ENCODE measurements around the gene SLCO4A1. TPM values are rescaled to one million over a fixed set of nuclear protein-coding genes. Genes with fewer than 3 reads are reported as not detected.

The SLCO4A1 gene
- total and polyA plus RNA-seq, 12 donors: 0.39 to 27.0 (median 4.9) TPM

DNA sequence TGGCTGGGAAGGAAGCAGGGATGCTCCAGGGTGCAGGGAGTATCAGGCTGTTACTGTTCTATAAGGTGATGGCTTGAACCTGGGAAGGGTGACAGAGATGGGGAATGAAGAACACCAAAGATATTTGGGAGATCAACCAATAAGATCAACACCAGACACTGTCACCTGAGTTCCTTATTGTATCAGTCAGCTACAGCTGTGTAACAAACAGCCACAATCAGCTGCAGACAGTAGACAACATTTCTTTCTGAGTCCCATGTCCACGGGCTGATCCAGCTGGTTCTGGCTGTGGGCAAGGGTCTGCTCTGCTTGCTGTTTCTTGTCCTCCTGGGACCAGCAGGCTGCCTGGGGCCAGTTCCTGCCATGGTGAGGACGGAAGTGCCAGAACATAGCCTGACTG, 31.3 kb upstream of the SLCO4A1 start:
- Histone ChIP-seq H3K4me1 (replicated peaks in 1 of 2) (no peaks in the 10 kb centered on the region), H3K36me3 (replicated peaks in 1 of 2) (no peaks in the 10 kb centered on the region), H3K9me3 (replicated peaks in 1 of 3) (no peaks in the 10 kb centered on the region), H3K4me3 (no peak overlapping the region), H3K27ac (no peak overlapping the region), H3K27me3 (no peaks in the 10 kb centered on the region)
- intact Hi-C loops (cut with DNase I): loop anchor here (5.0 to 10.0 kb wide), 2 partner anchors 184 to 216 kb away; partner anchors contain the start of gene RBBP8NL (in 1 of the 2)
- TF ChIP-seq POLR2A (IDR thresholded peaks at IDR 0.05): no peak
- 80 to 93% (median 88%) methylated on average over 1 to 2 of the region's 2 CpGs for WGBS, 4 donors
- DNase-seq: no peak

DNA sequence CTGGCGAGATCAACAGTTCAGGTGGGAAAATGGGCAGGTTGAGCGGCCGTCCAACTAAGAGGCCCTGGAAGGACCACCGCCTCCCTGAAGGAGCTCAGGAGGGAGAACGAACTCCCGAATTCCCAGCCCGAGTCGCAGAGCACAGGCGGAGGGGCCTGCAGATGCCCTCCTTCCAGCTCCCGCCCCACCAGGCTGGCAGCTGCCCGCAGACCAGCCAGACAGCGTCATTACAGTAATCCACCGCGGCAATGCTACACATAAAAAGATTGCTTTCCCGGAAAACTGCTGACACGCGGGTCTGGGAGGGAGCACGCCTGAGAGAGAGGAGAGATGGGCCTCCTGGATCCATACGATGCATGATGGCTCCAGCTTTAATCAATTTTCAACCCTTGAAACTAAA, 30.5 kb upstream of the SLCO4A1 start:
- intact Hi-C loops (cut with DNase I): loop anchor here (5.0 to 10.0 kb wide), 2 partner anchors 185 to 217 kb away; partner anchors contain the start of gene RBBP8NL (in 1 of the 2)
- H3K4me1 ChIP-seq (replicated peaks in 1 of 2): no peaks in the 10 kb centered on the region
- 83 to 89% (median 84%) methylated on average over 17 to 19 of the region's 19 CpGs for WGBS, 4 donors
- DNase-seq: no peak
- no peak overlapping the region for H3K4me3 ChIP-seq
- no peaks in the 10 kb centered on the region for H3K9me3 ChIP-seq (replicated peaks in 1 of 3)
- no peaks in the 10 kb centered on the region for H3K27me3 ChIP-seq
- TF ChIP-seq POLR2A (IDR thresholded peaks at IDR 0.05): no peak
- TF ChIP-seq, protein P1, sequence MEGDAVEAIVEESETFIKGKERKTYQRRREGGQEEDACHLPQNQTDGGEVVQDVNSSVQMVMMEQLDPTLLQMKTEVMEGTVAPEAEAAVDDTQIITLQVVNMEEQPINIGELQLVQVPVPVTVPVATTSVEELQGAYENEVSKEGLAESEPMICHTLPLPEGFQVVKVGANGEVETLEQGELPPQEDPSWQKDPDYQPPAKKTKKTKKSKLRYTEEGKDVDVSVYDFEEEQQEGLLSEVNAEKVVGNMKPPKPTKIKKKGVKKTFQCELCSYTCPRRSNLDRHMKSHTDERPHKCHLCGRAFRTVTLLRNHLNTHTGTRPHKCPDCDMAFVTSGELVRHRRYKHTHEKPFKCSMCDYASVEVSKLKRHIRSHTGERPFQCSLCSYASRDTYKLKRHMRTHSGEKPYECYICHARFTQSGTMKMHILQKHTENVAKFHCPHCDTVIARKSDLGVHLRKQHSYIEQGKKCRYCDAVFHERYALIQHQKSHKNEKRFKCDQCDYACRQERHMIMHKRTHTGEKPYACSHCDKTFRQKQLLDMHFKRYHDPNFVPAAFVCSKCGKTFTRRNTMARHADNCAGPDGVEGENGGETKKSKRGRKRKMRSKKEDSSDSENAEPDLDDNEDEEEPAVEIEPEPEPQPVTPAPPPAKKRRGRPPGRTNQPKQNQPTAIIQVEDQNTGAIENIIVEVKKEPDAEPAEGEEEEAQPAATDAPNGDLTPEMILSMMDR (IDR thresholded peaks at IDR 0.05): no peak
- H3K36me3 ChIP-seq (replicated peaks in 1 of 2): no peaks in the 10 kb centered on the region
- no peak overlapping the region for H3K27ac ChIP-seq

DNA sequence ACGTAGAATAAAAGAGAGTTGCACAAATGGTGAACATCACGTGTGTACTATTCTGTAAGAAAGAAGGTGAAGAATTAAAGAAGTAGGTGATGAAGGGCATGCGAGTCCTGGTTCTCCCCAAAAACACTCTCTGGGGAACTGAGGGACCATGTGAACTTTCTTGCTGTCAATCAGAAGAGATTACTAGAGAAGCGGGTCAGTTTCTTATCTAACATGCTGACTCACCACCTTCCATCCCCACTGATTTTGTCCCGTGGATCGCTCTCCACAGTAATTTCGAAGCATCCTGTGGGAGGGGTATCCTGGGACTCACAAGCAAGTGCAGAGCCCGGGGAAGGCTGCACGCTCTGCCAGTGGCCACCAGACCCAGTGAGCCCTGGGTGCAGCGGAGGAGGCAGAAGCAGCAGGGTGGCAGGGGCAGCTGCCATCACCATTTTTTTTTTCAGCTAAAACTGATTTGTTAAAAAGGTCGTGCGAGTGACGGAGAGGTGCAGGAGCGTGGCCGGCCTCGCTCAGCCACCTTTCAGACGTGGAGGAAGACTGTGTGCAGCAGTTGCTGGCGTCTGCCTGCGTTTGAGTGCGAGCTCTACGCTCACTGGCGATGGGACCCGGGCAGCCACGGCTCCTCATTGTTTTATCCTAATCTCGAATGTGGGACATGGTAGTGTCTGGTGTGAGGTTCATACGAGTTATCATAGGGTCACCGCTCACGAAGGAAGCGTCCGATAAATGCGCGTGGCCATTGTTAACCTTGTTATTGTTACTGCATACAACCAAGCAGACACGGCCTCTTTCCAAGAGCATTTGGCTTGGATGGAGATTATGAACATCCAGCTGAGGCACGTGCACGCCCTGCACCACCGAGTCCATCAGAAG, 28.0 kb upstream of the SLCO4A1 start:
- Histone ChIP-seq H3K4me1 (replicated peaks in 1 of 2) (peaks cover 0 to 18% of the 10 kb centered on the region in 2 donors), H3K27ac (no peak overlapping the region), H3K9me3 (replicated peaks in 1 of 3) (no peaks in the 10 kb centered on the region), H3K4me3 (no peak overlapping the region), H3K27me3 (no peaks in the 10 kb centered on the region), H3K36me3 (replicated peaks in 1 of 2) (no peaks in the 10 kb centered on the region)
- intact Hi-C loops (cut with DNase I): loop anchor here (5.0 to 10.0 kb wide), 2 partner anchors 187 to 220 kb away; partner anchors contain the start of gene RBBP8NL (in 1 of the 2)
- WGBS, 4 donors: 69 to 76% (median 74%) methylated on average over 36 of the region's 36 CpGs
- TF ChIP-seq, protein P1 (IDR thresholded peaks at IDR 0.05): no peak
- TF ChIP-seq POLR2A (IDR thresholded peaks at IDR 0.05): no peak
- no peak for DNase-seq

DNA sequence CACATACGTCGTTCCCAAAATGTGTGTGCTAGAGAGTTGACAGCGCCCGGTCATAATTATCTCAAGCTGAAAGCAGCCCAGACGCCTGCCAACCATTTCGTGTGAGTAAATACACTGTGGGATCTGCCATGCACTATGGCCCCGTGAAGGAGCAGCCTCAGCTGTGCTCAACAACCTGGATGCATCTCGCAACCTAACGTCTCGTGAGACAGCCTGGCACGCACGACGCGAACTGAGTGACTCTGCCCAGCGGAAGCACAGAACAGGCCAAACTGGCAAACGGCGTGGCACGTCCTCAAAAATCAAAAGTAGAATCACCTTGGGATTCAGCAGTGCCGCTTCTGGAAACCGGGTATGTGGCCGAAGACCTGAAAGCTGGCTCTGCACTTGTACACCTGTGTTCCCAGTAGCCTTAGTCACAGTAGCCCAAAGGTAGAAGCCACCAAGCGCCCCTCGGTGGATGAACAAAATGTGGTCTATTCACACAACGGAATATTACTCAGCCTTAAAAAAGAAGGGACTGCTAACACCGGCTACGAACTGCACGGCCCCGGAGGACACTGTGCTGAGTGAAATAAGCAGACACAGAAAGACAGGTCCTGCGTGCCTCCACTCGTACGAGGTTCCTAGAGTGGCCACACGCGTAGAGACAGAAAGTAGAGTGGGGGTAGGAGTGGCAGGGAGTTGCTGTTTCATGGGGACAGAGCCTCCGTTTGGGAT, 27.2 kb upstream of the SLCO4A1 start:
- DNase-seq: no peak
- no peaks in the 10 kb centered on the region for H3K9me3 ChIP-seq (replicated peaks in 1 of 3)
- H3K4me1 ChIP-seq (replicated peaks in 1 of 2): peaks cover 0 to 18% of the 10 kb centered on the region in 2 donors
- no peak overlapping the region for H3K4me3 ChIP-seq
- intact Hi-C loops (cut with DNase I): loop anchor here (5.0 to 10.0 kb wide), 3 partner anchors 113 to 220 kb away; partner anchors contain the start of gene RBBP8NL (in 1 of the 2)
- WGBS, 4 donors: 80 to 90% (median 88%) methylated on average over 34 of the region's 34 CpGs
- TF ChIP-seq, protein P1 (IDR thresholded peaks at IDR 0.05): no peak
- TF ChIP-seq POLR2A (IDR thresholded peaks at IDR 0.05): no peak
- H3K27ac ChIP-seq: no peak overlapping the region
- H3K36me3 ChIP-seq (replicated peaks in 1 of 2): no peaks in the 10 kb centered on the region
- no peaks in the 10 kb centered on the region for H3K27me3 ChIP-seq

Measured in adrenal gland (tissue), 12 donors.